ENCODE results near the gene SPATS2. TPM values are rescaled to one million over a fixed set of nuclear protein-coding genes. Genes with fewer than 3 reads are reported as not detected.
"Not testable (repeated sequence)": the region's sequence is repeated elsewhere in the genome, so short reads cannot be mapped to it uniquely, and the experiment has no call there.

The SPATS2 gene
- total RNA-seq, 3 donors from 2014 or later (not counting 1 experiment from before 2014, with no cell fraction given): 14.6 to 18.4 (median 15.4) TPM

- Histone ChIP-seq H3K9me3 (ENCODE audit: control insufficient read depth, insufficient read depth, low read length) (no peaks in the 10 kb centered on the region), H3K4me3 (ENCODE audit: low read length) (no peak overlapping the region), H3K36me3 (ENCODE audit: control insufficient read depth, insufficient read depth, low read length) (no peaks in the 10 kb centered on the region), H3K27ac (ENCODE audit: low read length) (no peak overlapping the region), H3K4me1 (ENCODE audit: control insufficient read depth, insufficient read depth, low read length) (no peaks in the 10 kb centered on the region), H3K27me3 (ENCODE audit: control insufficient read depth, insufficient read depth, low read length) (no peaks in the 10 kb centered on the region)
- H3K36me3 Mint-ChIP-seq: no peaks in the 10 kb centered on the region
- no peak overlapping the region for H3K27ac Mint-ChIP-seq
- H3K4me3 Mint-ChIP-seq: no peak overlapping the region
- intact Hi-C loops (cut with micrococcal nuclease): no loop called here
- DNase-seq (no peak), ATAC-seq (no peak)
- no peaks in the 10 kb centered on the region for H3K9me3 Mint-ChIP-seq
- no peaks in the 10 kb centered on the region for H3K27me3 Mint-ChIP-seq (ENCODE audit: low read depth in 2 of 2)
- WGBS (ENCODE audit: insufficient coverage): no CpG with 5 or more reads among the region's 1 CpG
- H3K4me1 Mint-ChIP-seq: no peaks in the 10 kb centered on the region
- TF ChIP-seq CTCF (IDR thresholded peaks at IDR 0.05): no peak
Observed at GRCh38 chr12:49422114-49422513, 54.9 kb downstream of the SPATS2 start.

DNA sequence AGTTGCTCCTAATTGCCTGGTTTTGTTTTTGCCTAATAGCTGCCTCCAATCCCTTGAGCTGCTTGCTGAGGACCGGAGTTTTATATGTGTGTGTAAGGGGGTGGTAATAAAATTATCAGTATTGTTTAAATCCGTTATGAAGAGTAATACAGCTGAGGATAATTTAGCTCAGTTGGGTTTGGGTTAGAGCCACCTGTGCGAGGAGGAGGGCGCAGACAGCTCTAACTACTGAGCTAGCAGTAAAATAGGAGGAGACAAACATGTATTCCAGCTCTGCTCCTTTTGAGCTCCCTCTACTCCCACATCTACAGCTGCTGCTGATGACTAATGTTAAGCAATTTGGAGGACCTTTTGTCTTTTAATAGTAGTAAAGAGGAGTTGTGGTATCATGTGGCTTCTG lies 61.5 kb downstream of the SPATS2 start:
- H3K4me3 Mint-ChIP-seq: no peak overlapping the region
- H3K27ac ChIP-seq (ENCODE audit: low read length): no peak overlapping the region
- intact Hi-C loops (cut with micrococcal nuclease): no loop called here

GRCh38 chr12:49432616-49433015 lies 65.4 kb downstream of the SPATS2 start:
- Mint-ChIP-seq H3K27ac (no peak overlapping the region), H3K4me1 (no peaks in the 10 kb centered on the region), H3K9me3 (no peaks in the 10 kb centered on the region), H3K27me3 (ENCODE audit: low read depth in 2 of 2) (no peaks in the 10 kb centered on the region), H3K4me3 (no peak overlapping the region), H3K36me3 (no peaks in the 10 kb centered on the region)
- Histone ChIP-seq H3K9me3 (ENCODE audit: control insufficient read depth, insufficient read depth, low read length) (no peaks in the 10 kb centered on the region), H3K4me3 (ENCODE audit: low read length) (no peak overlapping the region), H3K27ac (ENCODE audit: low read length) (no peak overlapping the region), H3K36me3 (ENCODE audit: control insufficient read depth, insufficient read depth, low read length) (no peaks in the 10 kb centered on the region), H3K27me3 (ENCODE audit: control insufficient read depth, insufficient read depth, low read length) (no peaks in the 10 kb centered on the region), H3K4me1 (ENCODE audit: control insufficient read depth, insufficient read depth, low read length) (no peaks in the 10 kb centered on the region)
- TF ChIP-seq CTCF (IDR thresholded peaks at IDR 0.05): no peak
- DNase-seq (no peak), ATAC-seq (no peak)
- WGBS (ENCODE audit: insufficient coverage): no CpG with 5 or more reads among the region's 2 CpGs
- intact Hi-C loops (cut with micrococcal nuclease): no loop called here

More for the DNA sequence above, 61.5 kb downstream of the SPATS2 start:
- ATAC-seq: no peak
- H3K27me3 Mint-ChIP-seq (ENCODE audit: low read depth in 2 of 2): no peaks in the 10 kb centered on the region
- H3K36me3 Mint-ChIP-seq: no peaks in the 10 kb centered on the region
- no peak for DNase-seq
- WGBS (ENCODE audit: insufficient coverage): 87% methylated on average over 4 of the region's 4 CpGs
- no peaks in the 10 kb centered on the region for H3K4me1 Mint-ChIP-seq
- Histone ChIP-seq H3K36me3 (ENCODE audit: control insufficient read depth, insufficient read depth, low read length) (no peaks in the 10 kb centered on the region), H3K27me3 (ENCODE audit: control insufficient read depth, insufficient read depth, low read length) (no peaks in the 10 kb centered on the region), H3K4me3 (ENCODE audit: low read length) (no peak overlapping the region), H3K4me1 (ENCODE audit: control insufficient read depth, insufficient read depth, low read length) (no peaks in the 10 kb centered on the region), H3K9me3 (ENCODE audit: control insufficient read depth, insufficient read depth, low read length) (no peaks in the 10 kb centered on the region)
- no peaks in the 10 kb centered on the region for H3K9me3 Mint-ChIP-seq
- H3K27ac Mint-ChIP-seq: no peak overlapping the region
- no peak for TF ChIP-seq CTCF (IDR thresholded peaks at IDR 0.05)

DNA sequence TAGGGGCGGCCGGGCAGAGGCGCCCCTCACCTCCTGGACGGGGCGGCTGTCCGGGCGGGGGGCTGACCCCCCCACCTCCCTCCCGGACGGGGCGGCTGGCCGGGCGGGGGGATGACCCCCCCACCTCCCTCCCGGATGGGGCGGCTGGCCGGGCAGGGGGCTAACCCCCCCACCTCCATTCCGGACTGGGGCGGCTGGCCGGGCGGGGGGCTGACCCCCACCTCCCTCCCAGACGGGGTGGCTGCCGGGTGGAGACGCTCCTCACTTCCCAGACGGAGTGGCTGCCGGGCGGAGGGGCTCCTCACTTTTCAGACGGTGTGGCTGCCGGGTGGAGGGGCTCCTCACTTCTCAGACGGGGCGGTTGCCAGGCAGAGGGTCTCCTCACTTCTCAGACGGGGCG lies 69.5 kb downstream of the SPATS2 start:
- H3K4me1 Mint-ChIP-seq; H3K9me3 ChIP-seq (ENCODE audit: control insufficient read depth, insufficient read depth, low read length); DNase-seq; H3K27ac Mint-ChIP-seq; H3K27me3 Mint-ChIP-seq (ENCODE audit: low read depth in 2 of 2); H3K4me3 Mint-ChIP-seq; H3K4me1 ChIP-seq (ENCODE audit: control insufficient read depth, insufficient read depth, low read length); ATAC-seq; H3K9me3 Mint-ChIP-seq; H3K27ac ChIP-seq (ENCODE audit: low read length); H3K4me3 ChIP-seq (ENCODE audit: low read length); H3K36me3 ChIP-seq (ENCODE audit: control insufficient read depth, insufficient read depth, low read length); H3K36me3 Mint-ChIP-seq; H3K27me3 ChIP-seq (ENCODE audit: control insufficient read depth, insufficient read depth, low read length); intact Hi-C loops (cut with micrococcal nuclease): not testable (repeated sequence)
- 99% methylated on average over 18 of the region's 31 CpGs for WGBS (ENCODE audit: insufficient coverage)

All from natural killer cell (primary cell).